Measurements from ENCODE around the gene ZSWIM5. TPM values are rescaled to one million over a fixed set of nuclear protein-coding genes. Genes with fewer than 3 reads are reported as not detected.

ZSWIM5 gene
- total RNA-seq, 2 experiments from 2014 or later, result 0.15 to 0.26 TPM

GRCh38 chr1:45032837-45033236, 173.6 kb downstream of the ZSWIM5 start:
- H3K4me1 Mint-ChIP-seq (ENCODE audit: low read depth), result peaks cover 2% of the 10 kb centered on the region
- no peaks in the 10 kb centered on the region for H3K36me3 Mint-ChIP-seq (ENCODE audit: low read depth)
- H3K27ac Mint-ChIP-seq, result no peak overlapping the region
- H3K4me3 Mint-ChIP-seq, result no peak overlapping the region
- CTCF ChIA-PET, result interaction anchor here (3.5 kb wide), 1 partner anchor 15 kb away, joined by 16 read pairs; no protein-coding TSS in a partner anchor
- intact Hi-C loops (cut with micrococcal nuclease), result no loop called here
- no peaks in the 10 kb centered on the region for H3K9me3 Mint-ChIP-seq
- DNase-seq, result no peak
- no peaks in the 10 kb centered on the region for H3K27me3 Mint-ChIP-seq (ENCODE audit: low read depth)

GRCh38 chr1:45026446-45026845, 180.0 kb downstream of the ZSWIM5 start:
- peaks cover 12% of the 10 kb centered on the region for H3K4me1 Mint-ChIP-seq (ENCODE audit: low read depth)
- H3K36me3 Mint-ChIP-seq (ENCODE audit: low read depth), result no peaks in the 10 kb centered on the region
- peak overlapping the region; percentile 5 for H3K27ac Mint-ChIP-seq
- H3K4me3 Mint-ChIP-seq, result no peak overlapping the region
- no peaks in the 10 kb centered on the region for H3K9me3 Mint-ChIP-seq
- intact Hi-C loops (cut with micrococcal nuclease), result no loop called here
- no peaks in the 10 kb centered on the region for H3K27me3 Mint-ChIP-seq (ENCODE audit: low read depth)
- CTCF ChIA-PET, result interaction anchor here (1.0 kb wide), 1 partner anchor 274 kb away, joined by 5 read pairs; no protein-coding TSS in a partner anchor
- DNase-seq, result no peak

DNA sequence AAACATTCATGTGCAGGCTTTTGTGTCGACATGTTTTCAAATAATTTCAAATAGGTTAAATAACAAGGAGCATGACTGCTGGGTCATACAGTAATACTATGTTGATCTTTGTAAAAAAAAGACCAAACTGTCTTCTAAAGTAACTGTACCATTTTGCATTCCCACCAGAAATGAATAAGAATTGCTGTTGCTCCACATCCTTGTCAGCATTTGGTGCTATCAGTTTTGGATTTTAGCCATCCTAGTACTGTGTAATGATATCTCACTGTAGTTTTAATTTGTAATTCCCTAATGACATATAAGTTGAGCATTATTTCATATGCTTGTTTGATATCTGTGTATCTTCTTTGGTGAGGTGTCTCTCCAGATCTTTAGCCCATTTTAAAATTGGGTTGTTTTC, 182.7 kb downstream of the ZSWIM5 start:
- Mint-ChIP-seq H3K36me3 (ENCODE audit: low read depth) (no peaks in the 10 kb centered on the region), H3K4me1 (ENCODE audit: low read depth) (peaks cover 12% of the 10 kb centered on the region), H3K9me3 (no peaks in the 10 kb centered on the region), H3K27ac (no peak overlapping the region), H3K4me3 (no peak overlapping the region), H3K27me3 (ENCODE audit: low read depth) (no peaks in the 10 kb centered on the region)
- CTCF ChIA-PET, result no interaction called here
- intact Hi-C loops (cut with micrococcal nuclease), result no loop called here
- DNase-seq, result no peak

- CTCF ChIA-PET, result interaction anchor here (0.7 to 6.1 kb wide), 20 partner anchors 8 to 474 kb away, joined by 3 to 155 read pairs (median 4); partner anchors contain the start of genes MUTYH and TOE1
- H3K27ac Mint-ChIP-seq, result no peak overlapping the region
- intact Hi-C loops (cut with micrococcal nuclease), result loop anchor here (1.0 kb wide), 2 partner anchors 212 to 282 kb away; no protein-coding TSS in a partner anchor
- H3K4me3 Mint-ChIP-seq, result no peak overlapping the region
- DNase-seq, result peak; percentile 81
- H3K36me3 Mint-ChIP-seq (ENCODE audit: low read depth), result peaks cover 6% of the 10 kb centered on the region
- H3K4me1 Mint-ChIP-seq (ENCODE audit: low read depth), result peaks cover 13% of the 10 kb centered on the region
- H3K27me3 Mint-ChIP-seq (ENCODE audit: low read depth), result no peaks in the 10 kb centered on the region
- no peaks in the 10 kb centered on the region for H3K9me3 Mint-ChIP-seq
Measured at GRCh38 chr1:45018599-45019230, 187.7 kb downstream of the ZSWIM5 start.

- no peak for DNase-seq
- intact Hi-C loops (cut with micrococcal nuclease), result no loop called here
- no peaks in the 10 kb centered on the region for H3K27me3 Mint-ChIP-seq (ENCODE audit: low read depth)
Measured at GRCh38 chr1:45016767-45017166, 189.6 kb downstream of the ZSWIM5 start.

DNA sequence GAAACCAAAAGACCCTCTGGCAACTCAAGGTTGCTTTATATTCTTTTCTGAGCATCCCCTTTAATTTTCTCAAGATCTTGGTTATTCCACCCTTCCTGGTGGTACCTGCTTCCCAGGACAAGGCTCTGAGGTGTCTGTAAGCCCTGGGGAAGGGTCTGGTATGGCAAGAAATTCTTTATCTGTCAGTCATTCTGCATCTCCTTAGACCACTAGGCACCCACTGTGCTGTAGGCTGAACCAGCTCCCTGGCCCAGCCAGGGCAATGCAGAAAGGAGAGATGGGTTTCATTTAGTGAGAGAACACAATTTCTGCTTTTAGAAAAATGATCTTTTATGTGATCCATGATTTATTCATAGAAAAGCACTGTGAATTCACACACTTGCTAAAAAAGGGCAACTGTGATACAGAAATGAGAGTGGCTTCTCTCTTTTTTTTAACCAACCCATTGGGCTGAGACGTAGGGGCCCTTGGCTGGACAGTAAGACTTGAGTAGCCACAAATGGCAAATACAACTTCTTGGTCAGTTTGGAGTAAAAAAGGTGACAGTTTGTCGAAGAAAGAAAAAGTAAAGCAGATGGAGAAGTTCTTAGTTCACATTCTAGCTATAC, 190.2 kb downstream of the ZSWIM5 start:
- H3K9me3 Mint-ChIP-seq, result no peaks in the 10 kb centered on the region
- H3K4me3 Mint-ChIP-seq, result no peak overlapping the region
- CTCF ChIA-PET, result interaction anchor here (0.7 to 6.1 kb wide), 8 partner anchors 18 to 324 kb away, joined by 3 to 155 read pairs (median 3); partner anchors contain the start of genes MUTYH and TOE1
- peaks cover 26% of the 10 kb centered on the region for H3K4me1 Mint-ChIP-seq (ENCODE audit: low read depth)
- H3K27me3 Mint-ChIP-seq (ENCODE audit: low read depth), result no peaks in the 10 kb centered on the region
- intact Hi-C loops (cut with micrococcal nuclease), result no loop called here
- DNase-seq, result no peak
- H3K27ac Mint-ChIP-seq, result no peak overlapping the region
- peaks cover 6% of the 10 kb centered on the region for H3K36me3 Mint-ChIP-seq (ENCODE audit: low read depth)

More at GRCh38 chr1:45016767-45017166, 189.6 kb downstream of the ZSWIM5 start:
- H3K27ac Mint-ChIP-seq, result no peak overlapping the region
- CTCF ChIA-PET, result interaction anchor here (0.6 to 6.1 kb wide), 6 partner anchors 17 to 323 kb away, joined by 3 to 155 read pairs (median 10); partner anchors contain the start of genes MUTYH and TOE1
- H3K9me3 Mint-ChIP-seq, result no peaks in the 10 kb centered on the region
- H3K36me3 Mint-ChIP-seq (ENCODE audit: low read depth), result peaks cover 6% of the 10 kb centered on the region
- no peak overlapping the region for H3K4me3 Mint-ChIP-seq
- peaks cover 22% of the 10 kb centered on the region for H3K4me1 Mint-ChIP-seq (ENCODE audit: low read depth)

DNA sequence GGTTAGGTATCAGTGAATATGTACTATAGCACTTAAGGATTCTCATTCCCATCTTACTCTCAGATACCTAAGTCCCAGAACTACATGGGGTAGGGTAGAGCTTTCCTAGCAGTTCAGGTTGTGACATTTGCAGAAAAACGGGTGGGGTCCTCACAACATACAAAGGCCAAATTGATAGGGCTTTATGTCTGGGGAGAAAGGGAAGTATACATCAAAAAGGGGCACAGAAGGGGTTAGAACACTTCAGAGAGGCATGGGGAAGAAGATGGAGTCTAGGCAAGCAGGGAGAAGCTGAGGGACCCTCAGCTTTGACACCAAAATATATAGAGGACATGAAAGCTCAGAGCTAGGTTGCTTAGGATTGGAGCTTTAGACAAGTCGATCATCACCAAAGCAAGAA, 190.7 kb downstream of the ZSWIM5 start:
- Mint-ChIP-seq H3K4me3 (no peak overlapping the region), H3K36me3 (ENCODE audit: low read depth) (peaks cover 6% of the 10 kb centered on the region), H3K9me3 (no peaks in the 10 kb centered on the region), H3K4me1 (ENCODE audit: low read depth) (peaks cover 26% of the 10 kb centered on the region), H3K27me3 (ENCODE audit: low read depth) (no peaks in the 10 kb centered on the region), H3K27ac (no peak overlapping the region)
- intact Hi-C loops (cut with micrococcal nuclease), result no loop called here
- DNase-seq, result no peak
- CTCF ChIA-PET, result interaction anchor here (0.7 to 6.1 kb wide), 6 partner anchors 212 to 324 kb away, joined by 3 to 155 read pairs (median 3); partner anchors contain the start of genes MUTYH and TOE1

GRCh38 chr1:45014321-45015028, 191.9 kb downstream of the ZSWIM5 start:
- peaks cover 36% of the 10 kb centered on the region for H3K4me1 Mint-ChIP-seq (ENCODE audit: low read depth)
- H3K27me3 Mint-ChIP-seq (ENCODE audit: low read depth), result no peaks in the 10 kb centered on the region
- peak overlapping the region; percentile 43 for H3K4me3 Mint-ChIP-seq
- peak overlapping the region; percentile 76 for H3K27ac Mint-ChIP-seq
- CTCF ChIA-PET, result interaction anchor here (0.6 to 5.6 kb wide), 35 partner anchors 10 to 481 kb away, joined by 3 to 124 read pairs (median 4); partner anchors contain the start of genes EIF2B3, MUTYH and TOE1
- intact Hi-C loops (cut with micrococcal nuclease), result loop anchor here (1.0 to 5.0 kb wide), 4 partner anchors 216 to 568 kb away; partner anchors contain the start of gene NASP
- peaks cover 6% of the 10 kb centered on the region for H3K36me3 Mint-ChIP-seq (ENCODE audit: low read depth)
- peak; percentile 92 for DNase-seq
- H3K9me3 Mint-ChIP-seq, result no peaks in the 10 kb centered on the region

GRCh38 chr1:45013551-45014209, 192.7 kb downstream of the ZSWIM5 start:
- DNase-seq, result no peak
- Mint-ChIP-seq H3K27ac (peak overlapping the region; percentile 27), H3K4me1 (ENCODE audit: low read depth) (peaks cover 36% of the 10 kb centered on the region), H3K9me3 (no peaks in the 10 kb centered on the region), H3K36me3 (ENCODE audit: low read depth) (peaks cover 6% of the 10 kb centered on the region), H3K4me3 (peak overlapping the region; percentile 81), H3K27me3 (ENCODE audit: low read depth) (no peaks in the 10 kb centered on the region)
- CTCF ChIA-PET, result interaction anchor here (0.6 to 5.6 kb wide), 28 partner anchors 9 to 482 kb away, joined by 3 to 124 read pairs (median 4); partner anchors contain the start of genes EIF2B3, MUTYH and TOE1
- intact Hi-C loops (cut with micrococcal nuclease), result loop anchor here (1.0 to 5.0 kb wide), 5 partner anchors 193 to 569 kb away; partner anchors contain the start of genes NASP and ZSWIM5

DNA sequence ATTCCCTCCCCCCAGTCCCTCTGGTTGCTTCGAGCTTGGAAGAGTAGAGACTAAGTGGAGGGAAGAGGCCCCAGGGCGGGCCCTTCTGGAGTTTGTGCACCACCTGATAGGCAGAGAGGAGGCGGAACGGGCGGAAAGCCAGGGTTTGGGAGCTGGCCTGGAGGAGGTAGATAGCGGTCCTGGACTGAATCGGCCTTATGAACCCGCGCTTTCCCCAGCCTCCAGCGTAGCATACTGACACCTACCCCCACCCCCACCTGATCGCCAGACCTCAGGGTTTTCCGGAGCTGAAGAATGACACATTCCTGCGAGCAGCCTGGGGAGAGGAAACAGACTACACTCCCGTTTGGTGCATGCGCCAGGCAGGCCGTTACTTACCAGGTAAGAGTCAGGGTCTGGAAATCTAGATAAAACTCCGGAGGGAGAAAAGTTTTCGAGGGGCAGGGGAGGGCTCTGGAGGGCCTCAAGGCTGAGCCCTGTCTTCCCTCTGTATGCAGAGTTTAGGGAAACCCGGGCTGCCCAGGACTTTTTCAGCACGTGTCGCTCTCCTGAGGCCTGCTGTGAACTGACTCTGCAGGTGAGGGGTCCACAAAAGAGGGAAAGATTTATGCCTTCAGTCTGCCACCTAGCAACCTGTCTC, 193.6 kb downstream of the ZSWIM5 start:
- no peaks in the 10 kb centered on the region for H3K9me3 Mint-ChIP-seq
- no peaks in the 10 kb centered on the region for H3K27me3 Mint-ChIP-seq (ENCODE audit: low read depth)
- CTCF ChIA-PET, result interaction anchor here (0.6 to 5.6 kb wide), 13 partner anchors 80 to 480 kb away, joined by 3 to 124 read pairs (median 4); partner anchors contain the start of gene PLK3
- peak; percentile 60 for DNase-seq
- H3K4me1 Mint-ChIP-seq (ENCODE audit: low read depth), result peaks cover 36% of the 10 kb centered on the region
- intact Hi-C loops (cut with micrococcal nuclease), result loop anchor here (1.0 to 5.0 kb wide), 8 partner anchors 26 to 676 kb away; partner anchors contain the start of genes EIF2B3, MUTYH, NASP and TMEM69
- H3K4me3 Mint-ChIP-seq, result peak overlapping the region; percentile 81
- peak overlapping the region; percentile 89 for H3K27ac Mint-ChIP-seq
- H3K36me3 Mint-ChIP-seq (ENCODE audit: low read depth), result peaks cover 6% of the 10 kb centered on the region
